Measurements from ENCODE around the gene WNT7B. TPM values are rescaled to one million over a fixed set of nuclear protein-coding genes. Genes with fewer than 3 reads are reported as not detected.
A peak's percentile ranks its signal among the peaks of the same experiment; 100 is the strongest.

WNT7B gene
- total RNA-seq, 1 experiment from 2014 or later, result 0.33 TPM

DNA sequence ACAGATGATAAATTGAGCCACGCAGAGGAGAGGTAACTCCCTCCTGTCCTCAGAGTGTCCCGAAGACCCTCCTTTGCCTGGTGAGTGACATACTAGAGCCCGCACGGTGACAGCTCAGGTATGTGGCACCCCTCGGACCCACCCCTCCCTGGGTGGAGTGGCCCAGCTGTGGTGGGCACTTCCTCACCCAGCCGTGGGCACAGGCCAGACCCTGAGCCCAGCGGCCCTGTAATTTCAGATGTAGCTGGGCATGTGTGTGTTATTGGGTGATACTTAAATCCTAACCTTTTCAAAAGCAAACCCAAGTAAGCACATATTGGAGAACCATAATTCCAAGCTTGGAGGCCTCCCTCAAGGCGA is 93.2 kb downstream of the WNT7B start:
- H3K4me1 Mint-ChIP-seq, result peaks cover 13% of the 10 kb centered on the region
- no peak overlapping the region for H3K4me3 Mint-ChIP-seq
- no peak overlapping the region for H3K27ac Mint-ChIP-seq
- TF ChIP-seq, protein P1, sequence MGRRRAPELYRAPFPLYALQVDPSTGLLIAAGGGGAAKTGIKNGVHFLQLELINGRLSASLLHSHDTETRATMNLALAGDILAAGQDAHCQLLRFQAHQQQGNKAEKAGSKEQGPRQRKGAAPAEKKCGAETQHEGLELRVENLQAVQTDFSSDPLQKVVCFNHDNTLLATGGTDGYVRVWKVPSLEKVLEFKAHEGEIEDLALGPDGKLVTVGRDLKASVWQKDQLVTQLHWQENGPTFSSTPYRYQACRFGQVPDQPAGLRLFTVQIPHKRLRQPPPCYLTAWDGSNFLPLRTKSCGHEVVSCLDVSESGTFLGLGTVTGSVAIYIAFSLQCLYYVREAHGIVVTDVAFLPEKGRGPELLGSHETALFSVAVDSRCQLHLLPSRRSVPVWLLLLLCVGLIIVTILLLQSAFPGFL (CRISPR knock-in tag; IDR thresholded peaks at IDR 0.05; ENCODE audit: borderline replicate concordance), result no peak
- TF ChIP-seq SMAD3 (CRISPR knock-in tag; IDR thresholded peaks at IDR 0.05; ENCODE audit: borderline replicate concordance), result no peak
- TF ChIP-seq, protein P2, sequence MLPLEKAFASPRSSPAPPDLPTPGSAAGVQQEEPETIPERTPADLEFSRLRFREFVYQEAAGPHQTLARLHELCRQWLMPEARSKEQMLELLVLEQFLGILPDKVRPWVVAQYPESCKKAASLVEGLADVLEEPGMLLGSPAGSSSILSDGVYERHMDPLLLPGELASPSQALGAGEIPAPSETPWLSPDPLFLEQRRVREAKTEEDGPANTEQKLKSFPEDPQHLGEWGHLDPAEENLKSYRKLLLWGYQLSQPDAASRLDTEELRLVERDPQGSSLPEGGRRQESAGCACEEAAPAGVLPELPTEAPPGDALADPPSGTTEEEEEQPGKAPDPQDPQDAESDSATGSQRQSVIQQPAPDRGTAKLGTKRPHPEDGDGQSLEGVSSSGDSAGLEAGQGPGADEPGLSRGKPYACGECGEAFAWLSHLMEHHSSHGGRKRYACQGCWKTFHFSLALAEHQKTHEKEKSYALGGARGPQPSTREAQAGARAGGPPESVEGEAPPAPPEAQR (CRISPR knock-in tag; IDR thresholded peaks at IDR 0.05), result no peak
- TF ChIP-seq ZBTB21 (CRISPR knock-in tag; IDR thresholded peaks at IDR 0.05; ENCODE audit: borderline replicate concordance), result no peak
- TF ChIP-seq TCF7 (CRISPR knock-in tag; IDR thresholded peaks at IDR 0.05; ENCODE audit: low read depth), result no peak
- no peak for TF ChIP-seq SP1 (CRISPR knock-in tag; conservative IDR thresholded peaks at IDR 0.05)
- no peak for TF ChIP-seq NR1H2 (CRISPR knock-in tag; IDR thresholded peaks at IDR 0.05)
- TF ChIP-seq, protein P3, sequence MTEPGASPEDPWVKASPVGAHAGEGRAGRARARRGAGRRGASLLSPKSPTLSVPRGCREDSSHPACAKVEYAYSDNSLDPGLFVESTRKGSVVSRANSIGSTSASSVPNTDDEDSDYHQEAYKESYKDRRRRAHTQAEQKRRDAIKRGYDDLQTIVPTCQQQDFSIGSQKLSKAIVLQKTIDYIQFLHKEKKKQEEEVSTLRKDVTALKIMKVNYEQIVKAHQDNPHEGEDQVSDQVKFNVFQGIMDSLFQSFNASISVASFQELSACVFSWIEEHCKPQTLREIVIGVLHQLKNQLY (CRISPR knock-in tag; IDR thresholded peaks at IDR 0.05), result no peak
- TF ChIP-seq ZNF232 (CRISPR knock-in tag; IDR thresholded peaks at IDR 0.05), result no peak
- no peak for TF ChIP-seq PRRX2 (CRISPR knock-in tag; IDR thresholded peaks at IDR 0.05)
- no peak for TF ChIP-seq ZNF138 (CRISPR knock-in tag; conservative IDR thresholded peaks at IDR 0.05)
- TF ChIP-seq, protein P4, sequence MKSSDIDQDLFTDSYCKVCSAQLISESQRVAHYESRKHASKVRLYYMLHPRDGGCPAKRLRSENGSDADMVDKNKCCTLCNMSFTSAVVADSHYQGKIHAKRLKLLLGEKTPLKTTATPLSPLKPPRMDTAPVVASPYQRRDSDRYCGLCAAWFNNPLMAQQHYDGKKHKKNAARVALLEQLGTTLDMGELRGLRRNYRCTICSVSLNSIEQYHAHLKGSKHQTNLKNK (CRISPR knock-in tag; IDR thresholded peaks at IDR 0.05), result no peak
- H3K27me3 Mint-ChIP-seq (ENCODE audit: low read depth), result peaks cover 36% of the 10 kb centered on the region
- H3K9me3 Mint-ChIP-seq, result no peaks in the 10 kb centered on the region
- no peaks in the 10 kb centered on the region for H3K36me3 Mint-ChIP-seq
- no peak for DNase-seq (ENCODE audit: low spot score)
- ATAC-seq, result no peak
- ChIA-PET POLR2A (no interaction called here), CTCF (interaction anchor here (1.4 to 1.5 kb wide), 2 partner anchors 20 kb away, joined by 4 to 5 read pairs; no protein-coding TSS in a partner anchor)

DNA sequence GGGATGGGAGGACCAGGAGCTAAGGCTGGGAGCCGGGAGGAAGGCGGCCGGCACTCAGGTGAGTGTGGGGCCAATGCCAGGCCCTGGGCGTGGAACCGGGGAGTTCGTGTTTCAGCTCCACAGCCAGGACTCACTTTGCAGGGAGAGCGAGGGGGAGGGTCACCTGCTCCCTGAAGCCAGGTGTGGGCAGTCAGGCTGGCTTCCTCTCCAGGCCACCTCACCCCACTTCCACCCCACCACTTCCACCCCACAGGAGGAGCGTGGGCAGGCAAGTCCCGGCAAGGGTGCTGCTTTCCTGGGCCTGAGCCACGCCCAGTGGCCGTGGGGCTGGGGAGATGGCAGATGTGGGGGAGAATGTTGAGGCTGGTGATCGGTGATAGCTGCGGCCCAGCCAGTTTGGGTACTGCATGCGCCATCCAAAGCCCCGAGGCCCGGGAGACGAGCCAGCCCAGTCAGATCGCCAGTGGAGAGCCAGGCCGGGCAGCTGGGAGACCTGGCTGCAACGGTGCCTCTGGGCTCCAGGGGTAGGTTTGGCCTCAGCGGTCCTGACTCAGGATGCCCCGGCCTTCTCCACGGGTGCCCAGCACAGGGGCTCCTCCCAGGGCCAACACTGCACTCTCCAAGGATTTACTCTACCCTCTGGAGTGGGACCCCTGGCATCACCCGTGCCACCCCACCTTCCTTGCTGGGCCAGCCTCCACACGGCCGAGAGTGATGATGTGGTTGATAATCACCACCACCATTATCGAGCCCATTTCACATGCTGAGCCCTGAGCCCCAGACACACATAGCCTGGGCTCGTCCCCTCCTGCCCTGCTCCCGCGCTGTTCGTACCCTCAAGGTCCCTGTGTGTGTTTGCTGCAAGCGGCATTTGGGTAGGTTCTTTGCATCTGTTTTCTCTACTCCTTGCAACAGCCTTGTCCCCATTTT is 93.8 kb downstream of the WNT7B start:
- peak; percentile 9 for DNase-seq (ENCODE audit: low spot score)
- CTCF ChIA-PET, result interaction anchor here (0.5 to 1.4 kb wide), 2 partner anchors 19 to 87 kb away, joined by 3 to 4 read pairs; no protein-coding TSS in a partner anchor
- H3K4me3 Mint-ChIP-seq, result no peak overlapping the region

DNA sequence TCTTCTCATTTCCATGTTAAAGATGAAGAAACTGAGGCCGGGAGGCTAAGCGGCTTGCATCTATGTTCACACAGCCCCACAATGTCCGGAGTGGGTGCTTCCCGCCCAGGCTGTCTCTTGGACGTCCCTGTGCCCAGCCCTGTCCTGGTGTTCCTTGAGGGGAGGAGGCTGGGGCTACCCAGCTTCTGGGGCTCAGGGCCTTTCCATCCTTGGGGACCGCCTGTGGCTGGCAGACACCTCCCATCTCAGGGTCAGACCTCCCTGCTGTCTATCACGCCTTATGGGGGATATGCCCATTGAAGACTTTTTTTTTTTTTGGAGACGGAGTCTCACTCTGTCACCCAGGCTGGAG is 95.5 kb downstream of the WNT7B start:
- no peak for ATAC-seq
- H3K27me3 Mint-ChIP-seq (ENCODE audit: low read depth), result peaks cover 55% of the 10 kb centered on the region
- H3K4me1 Mint-ChIP-seq, result peaks cover 24% of the 10 kb centered on the region
- H3K36me3 Mint-ChIP-seq, result no peaks in the 10 kb centered on the region
- H3K4me3 Mint-ChIP-seq, result no peak overlapping the region
- peak; percentile 3 for DNase-seq (ENCODE audit: low spot score)
- no peak overlapping the region for H3K27ac Mint-ChIP-seq
- ChIA-PET CTCF (interaction anchor here (1.5 kb wide), 2 partner anchors 15 to 18 kb away, joined by 3 to 5 read pairs; no protein-coding TSS in a partner anchor), POLR2A (no interaction called here)
- H3K9me3 Mint-ChIP-seq, result no peaks in the 10 kb centered on the region
- TF ChIP-seq, protein P5, sequence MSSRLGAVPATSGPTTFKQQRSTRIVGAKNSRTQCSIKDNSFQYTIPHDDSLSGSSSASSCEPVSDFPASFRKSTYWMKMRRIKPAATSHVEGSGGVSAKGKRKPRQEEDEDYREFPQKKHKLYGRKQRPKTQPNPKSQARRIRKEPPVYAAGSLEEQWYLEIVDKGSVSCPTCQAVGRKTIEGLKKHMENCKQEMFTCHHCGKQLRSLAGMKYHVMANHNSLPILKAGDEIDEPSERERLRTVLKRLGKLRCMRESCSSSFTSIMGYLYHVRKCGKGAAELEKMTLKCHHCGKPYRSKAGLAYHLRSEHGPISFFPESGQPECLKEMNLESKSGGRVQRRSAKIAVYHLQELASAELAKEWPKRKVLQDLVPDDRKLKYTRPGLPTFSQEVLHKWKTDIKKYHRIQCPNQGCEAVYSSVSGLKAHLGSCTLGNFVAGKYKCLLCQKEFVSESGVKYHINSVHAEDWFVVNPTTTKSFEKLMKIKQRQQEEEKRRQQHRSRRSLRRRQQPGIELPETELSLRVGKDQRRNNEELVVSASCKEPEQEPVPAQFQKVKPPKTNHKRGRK (CRISPR knock-in tag; IDR thresholded peaks at IDR 0.05; ENCODE audit: borderline replicate concordance), result no peak
- TF ChIP-seq, protein P6, sequence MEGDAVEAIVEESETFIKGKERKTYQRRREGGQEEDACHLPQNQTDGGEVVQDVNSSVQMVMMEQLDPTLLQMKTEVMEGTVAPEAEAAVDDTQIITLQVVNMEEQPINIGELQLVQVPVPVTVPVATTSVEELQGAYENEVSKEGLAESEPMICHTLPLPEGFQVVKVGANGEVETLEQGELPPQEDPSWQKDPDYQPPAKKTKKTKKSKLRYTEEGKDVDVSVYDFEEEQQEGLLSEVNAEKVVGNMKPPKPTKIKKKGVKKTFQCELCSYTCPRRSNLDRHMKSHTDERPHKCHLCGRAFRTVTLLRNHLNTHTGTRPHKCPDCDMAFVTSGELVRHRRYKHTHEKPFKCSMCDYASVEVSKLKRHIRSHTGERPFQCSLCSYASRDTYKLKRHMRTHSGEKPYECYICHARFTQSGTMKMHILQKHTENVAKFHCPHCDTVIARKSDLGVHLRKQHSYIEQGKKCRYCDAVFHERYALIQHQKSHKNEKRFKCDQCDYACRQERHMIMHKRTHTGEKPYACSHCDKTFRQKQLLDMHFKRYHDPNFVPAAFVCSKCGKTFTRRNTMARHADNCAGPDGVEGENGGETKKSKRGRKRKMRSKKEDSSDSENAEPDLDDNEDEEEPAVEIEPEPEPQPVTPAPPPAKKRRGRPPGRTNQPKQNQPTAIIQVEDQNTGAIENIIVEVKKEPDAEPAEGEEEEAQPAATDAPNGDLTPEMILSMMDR (IDR thresholded peaks at IDR 0.05), result no peak
- no peak for TF ChIP-seq NFE2L1 (CRISPR knock-in tag; IDR thresholded peaks at IDR 0.05)
- no peak for TF ChIP-seq ATF1 (CRISPR knock-in tag; IDR thresholded peaks at IDR 0.05)
- TF ChIP-seq ZNF396 (CRISPR knock-in tag; IDR thresholded peaks at IDR 0.05; ENCODE audit: borderline replicate concordance), result no peak
- TF ChIP-seq, protein P7, sequence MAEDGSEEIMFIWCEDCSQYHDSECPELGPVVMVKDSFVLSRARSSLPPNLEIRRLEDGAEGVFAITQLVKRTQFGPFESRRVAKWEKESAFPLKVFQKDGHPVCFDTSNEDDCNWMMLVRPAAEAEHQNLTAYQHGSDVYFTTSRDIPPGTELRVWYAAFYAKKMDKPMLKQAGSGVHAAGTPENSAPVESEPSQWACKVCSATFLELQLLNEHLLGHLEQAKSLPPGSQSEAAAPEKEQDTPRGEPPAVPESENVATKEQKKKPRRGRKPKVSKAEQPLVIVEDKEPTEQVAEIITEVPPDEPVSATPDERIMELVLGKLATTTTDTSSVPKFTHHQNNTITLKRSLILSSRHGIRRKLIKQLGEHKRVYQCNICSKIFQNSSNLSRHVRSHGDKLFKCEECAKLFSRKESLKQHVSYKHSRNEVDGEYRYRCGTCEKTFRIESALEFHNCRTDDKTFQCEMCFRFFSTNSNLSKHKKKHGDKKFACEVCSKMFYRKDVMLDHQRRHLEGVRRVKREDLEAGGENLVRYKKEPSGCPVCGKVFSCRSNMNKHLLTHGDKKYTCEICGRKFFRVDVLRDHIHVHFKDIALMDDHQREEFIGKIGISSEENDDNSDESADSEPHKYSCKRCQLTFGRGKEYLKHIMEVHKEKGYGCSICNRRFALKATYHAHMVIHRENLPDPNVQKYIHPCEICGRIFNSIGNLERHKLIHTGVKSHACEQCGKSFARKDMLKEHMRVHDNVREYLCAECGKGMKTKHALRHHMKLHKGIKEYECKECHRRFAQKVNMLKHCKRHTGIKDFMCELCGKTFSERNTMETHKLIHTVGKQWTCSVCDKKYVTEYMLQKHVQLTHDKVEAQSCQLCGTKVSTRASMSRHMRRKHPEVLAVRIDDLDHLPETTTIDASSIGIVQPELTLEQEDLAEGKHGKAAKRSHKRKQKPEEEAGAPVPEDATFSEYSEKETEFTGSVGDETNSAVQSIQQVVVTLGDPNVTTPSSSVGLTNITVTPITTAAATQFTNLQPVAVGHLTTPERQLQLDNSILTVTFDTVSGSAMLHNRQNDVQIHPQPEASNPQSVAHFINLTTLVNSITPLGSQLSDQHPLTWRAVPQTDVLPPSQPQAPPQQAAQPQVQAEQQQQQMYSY (CRISPR knock-in tag; IDR thresholded peaks at IDR 0.05), result no peak
- no peak for TF ChIP-seq TCF7 (CRISPR knock-in tag; IDR thresholded peaks at IDR 0.05; ENCODE audit: low read depth)
- TF ChIP-seq NFYB (CRISPR knock-in tag; conservative IDR thresholded peaks at IDR 0.05; ENCODE audit: low read depth), result no peak
- TF ChIP-seq PRRX2 (CRISPR knock-in tag; IDR thresholded peaks at IDR 0.05), result no peak
- TF ChIP-seq NR1H2 (CRISPR knock-in tag; IDR thresholded peaks at IDR 0.05), result no peak

More for the DNA sequence above, 93.8 kb downstream of the WNT7B start:
- TF ChIP-seq ZBTB21 (CRISPR knock-in tag; IDR thresholded peaks at IDR 0.05; ENCODE audit: borderline replicate concordance), result no peak
- TF ChIP-seq GRHL2 (CRISPR knock-in tag; IDR thresholded peaks at IDR 0.05; ENCODE audit: insufficient replicate concordance, severe bottlenecking), result no peak
- Mint-ChIP-seq H3K36me3 (no peaks in the 10 kb centered on the region), H3K9me3 (no peaks in the 10 kb centered on the region), H3K27me3 (ENCODE audit: low read depth) (peaks cover 42% of the 10 kb centered on the region), H3K4me1 (peaks cover 19% of the 10 kb centered on the region), H3K27ac (no peak overlapping the region)
- POLR2A ChIA-PET, result interaction anchor here (0.6 kb wide), 1 partner anchor 935 kb away, joined by 3 read pairs; no protein-coding TSS in a partner anchor
- no peak for ATAC-seq
